ENCODE results near the gene GMCL1.

The GMCL1 gene

DNA sequence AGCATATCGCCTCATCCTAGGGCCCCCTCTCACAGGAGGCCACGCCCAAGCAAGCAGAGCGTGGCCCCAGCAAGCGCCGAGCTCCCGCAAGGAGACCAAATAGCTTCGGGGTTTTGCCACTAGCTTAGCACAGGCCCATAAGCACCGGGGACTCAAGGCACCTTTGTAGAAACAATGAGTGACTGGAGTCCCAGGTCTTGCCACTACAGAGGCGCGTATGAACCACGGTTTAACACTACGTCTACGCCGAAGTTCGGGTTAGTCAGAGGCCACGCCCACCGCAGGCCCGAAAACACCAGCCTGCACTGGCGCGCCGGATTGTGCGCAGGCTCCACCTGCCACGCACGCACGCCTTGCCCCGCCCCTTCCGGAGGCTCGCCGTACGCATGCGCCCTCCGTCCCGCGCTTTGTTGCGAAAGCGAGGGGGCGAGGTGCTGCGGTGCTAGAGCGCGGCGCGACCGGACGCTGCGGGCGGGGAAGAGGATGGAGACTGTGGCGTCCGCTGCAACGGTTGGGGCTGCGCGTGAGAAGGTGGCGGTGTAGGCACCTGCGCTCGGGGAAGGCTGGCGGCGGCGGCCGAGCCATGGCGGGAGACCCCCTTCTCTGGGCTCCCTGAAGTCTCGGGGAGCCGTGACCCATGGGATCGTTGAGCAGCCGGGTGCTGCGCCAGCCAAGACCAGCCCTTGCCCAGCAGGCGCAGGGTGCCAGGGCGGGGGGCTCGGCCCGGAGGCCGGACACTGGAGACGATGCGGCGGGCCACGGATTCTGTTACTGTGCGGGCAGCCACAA, at the start of gene GMCL1:
Gene GMCL1 (plus strand): TSS at position 405 of the 789 bp plus-strand sequence. CDS start 233 bp downstream, at position 638.
- DNase-seq (ENCODE audit: low read depth) = peak; percentile 98
- peak within 1 kb of the TSS; percentile 85 for H3K4me3 ChIP-seq (ENCODE audit: low read depth, low read length)
- TF ChIP-seq, protein P1, sequence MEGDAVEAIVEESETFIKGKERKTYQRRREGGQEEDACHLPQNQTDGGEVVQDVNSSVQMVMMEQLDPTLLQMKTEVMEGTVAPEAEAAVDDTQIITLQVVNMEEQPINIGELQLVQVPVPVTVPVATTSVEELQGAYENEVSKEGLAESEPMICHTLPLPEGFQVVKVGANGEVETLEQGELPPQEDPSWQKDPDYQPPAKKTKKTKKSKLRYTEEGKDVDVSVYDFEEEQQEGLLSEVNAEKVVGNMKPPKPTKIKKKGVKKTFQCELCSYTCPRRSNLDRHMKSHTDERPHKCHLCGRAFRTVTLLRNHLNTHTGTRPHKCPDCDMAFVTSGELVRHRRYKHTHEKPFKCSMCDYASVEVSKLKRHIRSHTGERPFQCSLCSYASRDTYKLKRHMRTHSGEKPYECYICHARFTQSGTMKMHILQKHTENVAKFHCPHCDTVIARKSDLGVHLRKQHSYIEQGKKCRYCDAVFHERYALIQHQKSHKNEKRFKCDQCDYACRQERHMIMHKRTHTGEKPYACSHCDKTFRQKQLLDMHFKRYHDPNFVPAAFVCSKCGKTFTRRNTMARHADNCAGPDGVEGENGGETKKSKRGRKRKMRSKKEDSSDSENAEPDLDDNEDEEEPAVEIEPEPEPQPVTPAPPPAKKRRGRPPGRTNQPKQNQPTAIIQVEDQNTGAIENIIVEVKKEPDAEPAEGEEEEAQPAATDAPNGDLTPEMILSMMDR (IDR thresholded peaks at IDR 0.05; ENCODE audit: insufficient read depth, low read depth, low read length, missing control alignments) = no peak

- TF ChIP-seq, protein P1 (IDR thresholded peaks at IDR 0.05; ENCODE audit: insufficient read depth, low read depth, low read length, missing control alignments) = no peak
- H3K4me3 ChIP-seq (ENCODE audit: low read depth, low read length) = no peak overlapping the region
- DNase-seq (ENCODE audit: low read depth) = no peak
These were observed 48.5 kb upstream of the GMCL1 start for GRCh38 chr2:69780921-69781320.

- TF ChIP-seq, protein P1 (IDR thresholded peaks at IDR 0.05; ENCODE audit: insufficient read depth, low read depth, low read length, missing control alignments) = no peak
- DNase-seq (ENCODE audit: low read depth) = peak; percentile 37
These were observed 47.9 kb upstream of the GMCL1 start for GRCh38 chr2:69781321-69782248.

GRCh38 chr2:69784228-69784627, 45.2 kb upstream of the GMCL1 start:
- no peak for DNase-seq (ENCODE audit: low read depth)
- TF ChIP-seq, protein P1 (IDR thresholded peaks at IDR 0.05; ENCODE audit: insufficient read depth, low read depth, low read length, missing control alignments) = no peak
- no peak overlapping the region for H3K4me3 ChIP-seq (ENCODE audit: low read depth, low read length)

More at GRCh38 chr2:69781321-69782248, 47.9 kb upstream of the GMCL1 start:
- H3K4me3 ChIP-seq (ENCODE audit: low read depth, low read length) = no peak overlapping the region

DNA sequence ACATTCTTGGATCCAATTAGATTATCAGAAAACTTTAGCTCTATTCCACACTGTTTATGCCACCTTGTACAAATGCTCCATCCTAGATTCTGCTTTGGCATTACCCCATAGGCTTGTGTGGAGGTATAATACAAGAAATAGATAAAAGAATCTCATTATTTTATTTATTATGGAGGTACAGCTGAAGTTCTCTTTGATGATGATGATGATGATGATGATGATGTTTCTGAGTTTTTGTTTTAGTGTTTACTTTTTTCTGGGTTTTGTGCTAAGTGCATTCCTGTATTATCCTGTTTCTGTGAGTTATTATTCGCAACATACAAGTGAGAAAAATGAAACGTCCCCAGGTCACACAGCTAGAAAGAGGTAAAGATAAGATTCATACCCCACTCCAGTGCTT, 44.1 kb upstream of the GMCL1 start:
- TF ChIP-seq, protein P1 (IDR thresholded peaks at IDR 0.05; ENCODE audit: insufficient read depth, low read depth, low read length, missing control alignments) = no peak

DNA sequence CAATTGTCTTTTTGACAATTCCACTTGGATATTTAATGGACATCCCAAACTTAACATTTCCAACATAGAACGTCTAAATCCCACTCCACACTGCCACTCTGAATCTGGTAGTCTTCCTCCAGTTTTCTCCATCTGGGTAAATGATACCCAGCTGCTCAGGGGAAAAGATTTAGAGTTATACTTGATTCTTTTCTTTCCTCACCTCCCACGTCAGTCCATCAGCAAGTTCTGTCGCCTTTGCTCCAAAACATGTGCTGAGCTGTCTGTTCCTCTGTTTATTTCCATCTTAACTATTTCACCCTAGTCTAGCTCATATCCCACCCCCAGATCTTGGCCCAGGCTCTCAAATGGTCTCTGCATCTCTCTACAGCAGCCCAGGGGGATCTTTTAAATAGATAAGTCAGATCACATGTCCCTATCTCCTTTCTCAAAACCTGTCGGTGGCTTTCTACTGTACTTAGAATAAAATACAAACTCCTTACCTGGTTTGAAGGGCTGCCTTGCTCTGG, 43.4 kb upstream of the GMCL1 start:
- DNase-seq (ENCODE audit: low read depth) = no peak
- TF ChIP-seq, protein P1 (IDR thresholded peaks at IDR 0.05; ENCODE audit: insufficient read depth, low read depth, low read length, missing control alignments) = no peak
- no peak overlapping the region for H3K4me3 ChIP-seq (ENCODE audit: low read depth, low read length)

More for the DNA sequence above, 44.1 kb upstream of the GMCL1 start:
- no peak overlapping the region for H3K4me3 ChIP-seq (ENCODE audit: low read depth, low read length)
- DNase-seq (ENCODE audit: low read depth) = no peak

Data from GM12865 (cell line).